ENCODE measurements around the gene FOXP3. TPM values are rescaled to one million over a fixed set of nuclear protein-coding genes. Genes with fewer than 3 reads are reported as not detected.
A peak's percentile ranks its signal among the peaks of the same experiment; 100 is the strongest.

FOXP3 gene
- total RNA-seq, 4 donors from 2014 or later = 0.20 to 0.42 TPM; not detected in 2

- no peaks in the 10 kb centered on the region for H3K36me3 ChIP-seq
- peaks cover 0 to 11% (median 0%) of the 10 kb centered on the region in 4 donors for H3K4me1 ChIP-seq
- WGBS, 2 donors = 2 to 48% methylated on average over 9 to 44 of the region's 44 CpGs
- H3K27me3 ChIP-seq = peaks cover 0 to 8% of the 10 kb centered on the region in 2 donors
- peak overlapping the region in 3 of 4 donors; percentile 13 to 71 (median 56) for H3K27ac ChIP-seq
- H3K4me3 ChIP-seq = peak overlapping the region in 3 of 4 donors; percentile 20 to 46 (median 40)
- no peaks in the 10 kb centered on the region for H3K9me3 ChIP-seq
- no peak for TF ChIP-seq POLR2A (IDR thresholded peaks at IDR 0.05)
- no peak for TF ChIP-seq EP300 (IDR thresholded peaks at IDR 0.05)
- peak in 1 of 5 experiments; percentile 17 for TF ChIP-seq CTCF (IDR thresholded peaks at IDR 0.05)
- peak in 1 of 2 donors; percentile 21 for DNase-seq (ENCODE audit: low spot score in 2 of 2)
These were observed 33.8 kb downstream of the FOXP3 start for GRCh38 chrX:49230500-49231232.

- Histone ChIP-seq H3K27ac (no peak overlapping the region), H3K27me3 (peaks cover 0 to 8% of the 10 kb centered on the region in 2 donors), H3K4me1 (peaks cover 0 to 11% (median 0%) of the 10 kb centered on the region in 4 donors), H3K4me3 (no peak overlapping the region), H3K9me3 (no peaks in the 10 kb centered on the region), H3K36me3 (no peaks in the 10 kb centered on the region)
- no peak for DNase-seq (ENCODE audit: low spot score in 2 of 2)
- 83 to 89% methylated on average over 13 to 17 of the region's 17 CpGs for WGBS, 2 donors
- TF ChIP-seq CTCF (IDR thresholded peaks at IDR 0.05) (no peak), EP300 (IDR thresholded peaks at IDR 0.05) (no peak), POLR2A (IDR thresholded peaks at IDR 0.05) (no peak)
These were observed 36.3 kb downstream of the FOXP3 start for GRCh38 chrX:49228185-49228584.

- no peak for TF ChIP-seq POLR2A (IDR thresholded peaks at IDR 0.05)
- TF ChIP-seq EP300 (IDR thresholded peaks at IDR 0.05) = no peak
- Histone ChIP-seq H3K27me3 (peaks cover 0 to 8% of the 10 kb centered on the region in 2 donors), H3K36me3 (no peaks in the 10 kb centered on the region), H3K4me1 (peaks cover 0 to 11% (median 0%) of the 10 kb centered on the region in 4 donors), H3K27ac (no peak overlapping the region), H3K4me3 (no peak overlapping the region), H3K9me3 (no peaks in the 10 kb centered on the region)
- 83 to 100% methylated on average over 2 of the region's 2 CpGs for WGBS, 2 donors
- DNase-seq (ENCODE audit: low spot score in 2 of 2) = no peak
These were observed 36.8 kb downstream of the FOXP3 start for GRCh38 chrX:49227726-49228125.

GRCh38 chrX:49226946-49227345 is 37.6 kb downstream of the FOXP3 start:
- Histone ChIP-seq H3K27ac (no peak overlapping the region), H3K36me3 (no peaks in the 10 kb centered on the region), H3K4me3 (no peak overlapping the region), H3K27me3 (peaks cover 0 to 8% of the 10 kb centered on the region in 2 donors), H3K4me1 (peaks cover 0 to 11% (median 0%) of the 10 kb centered on the region in 4 donors), H3K9me3 (no peaks in the 10 kb centered on the region)
- 92 to 99% methylated on average over 9 of the region's 9 CpGs for WGBS, 2 donors
- no peak for DNase-seq (ENCODE audit: low spot score in 2 of 2)
- TF ChIP-seq POLR2A (IDR thresholded peaks at IDR 0.05) (no peak), EP300 (IDR thresholded peaks at IDR 0.05) (no peak), CTCF (IDR thresholded peaks at IDR 0.05) (no peak)

- Histone ChIP-seq H3K4me1 (peaks cover 0 to 9% (median 0%) of the 10 kb centered on the region in 4 donors), H3K27ac (no peak overlapping the region), H3K9me3 (no peaks in the 10 kb centered on the region), H3K4me3 (no peak overlapping the region), H3K36me3 (no peaks in the 10 kb centered on the region), H3K27me3 (peaks cover 0 to 8% of the 10 kb centered on the region in 2 donors)
- 66 to 70% methylated on average over 4 to 14 of the region's 14 CpGs for WGBS, 2 donors
- no peak for DNase-seq (ENCODE audit: low spot score in 2 of 2)
- TF ChIP-seq CTCF (IDR thresholded peaks at IDR 0.05) (no peak), POLR2A (IDR thresholded peaks at IDR 0.05) (no peak), EP300 (IDR thresholded peaks at IDR 0.05) (no peak)
These were observed 38.7 kb downstream of the FOXP3 start for GRCh38 chrX:49225858-49226257.
